Endothelial cell of umbilical vein (primary cell): ENCODE measurements around the gene NDUFV1. TPM values are rescaled to one million over a fixed set of nuclear protein-coding genes. Genes with fewer than 3 reads are reported as not detected.

Source experiments
- BruUV-seq: library from RNA; stranded (reverse); fragments of 400-500 nt; replicated peaks from 2 replicates; lab custom pipeline; 2021; lab: Mats Ljungman, UMichigan
- CTCF ChIA-PET: fragments of 300-600, 350-600 bp; sonication (Branson Sonifier 250); formaldehyde crosslinking; loops from one replicate; lab custom pipeline; 2021; ENCODE audit warnings: antibody characterized with exemption, inconsistent platforms; lab: Charles Lee
- POLR2A ChIA-PET: fragments of 300-600, 350-600 bp; sonication (Branson Sonifier 250); formaldehyde crosslinking; loops from one replicate; lab custom pipeline; 2021; ENCODE audit warnings: antibody characterized with exemption, inconsistent platforms; lab: Charles Lee
- DNase-seq: peaks from one replicate; pipeline ENCODE4 v3.0.0-alpha.2; 2011; ENCODE audit warnings: low read depth, low spot score
- FAIRE-seq: peaks from 2 replicates; lab custom pipeline; 2011; peaks lifted over from hg19 to GRCh38; lab: Jason Lieb, UNC
- H2AFZ ChIP-seq: 2 replicates; pipeline ENCODE4 v1.6.0; 2012; ENCODE audit warnings: low read depth, low read length, control low read depth, inconsistent platforms
- H3K27ac ChIP-seq: 2 replicates; pipeline ENCODE4 v1.5.1; 2011; ENCODE audit warnings: low read depth, mild to moderate bottlenecking, control low read depth, low read length, moderate library complexity; ENCODE audit not compliant: insufficient read depth
- H3K27me3 ChIP-seq, 2 experiments: 2 replicates each; pipeline versions ENCODE4 v1.6.0 to v1.6.1; 2011; ENCODE audit warnings: low read length in 2 of 2, mixed read lengths in 1 of 2; ENCODE audit not compliant: control insufficient read depth in 2 of 2, insufficient read depth in 2 of 2
- H3K36me3 ChIP-seq, 2 experiments: 2 replicates in 1 of 2; 3 replicates in 1 of 2; pipeline ENCODE4 v1.5.1; 2011; ENCODE audit warnings: low read length in 2 of 2, mild to moderate bottlenecking in 1 of 2, moderate library complexity in 1 of 2; ENCODE audit not compliant: control insufficient read depth in 2 of 2, insufficient read depth in 2 of 2; ENCODE audit errors: extremely low read depth in 1 of 2
- H3K4me1 ChIP-seq: 3 replicates; pipeline ENCODE4 v1.5.1; 2011; ENCODE audit warnings: mild to moderate bottlenecking, low read length; ENCODE audit not compliant: control insufficient read depth, insufficient read depth; ENCODE audit errors: extremely low read depth
- H3K4me2 ChIP-seq: 2 replicates; pipeline ENCODE4 v1.6.1; 2011; ENCODE audit warnings: low read length, control low read depth, mixed read lengths; ENCODE audit not compliant: insufficient read depth
- H3K4me3 ChIP-seq, 3 experiments: fragments of 200-600 bp in 1 of 3; sonication (generic), shearing (Covaris generic) in 1 of 3; replicated peaks in 1 of 3; 2 replicates each; pipeline ENCODE4 v1.5.1; 2011 to 2016; ENCODE audit warnings: control low read depth in 3 of 3, low read length in 3 of 3, mild to moderate bottlenecking in 2 of 3, inconsistent platforms in 1 of 3, low read depth in 1 of 3, moderate library complexity in 1 of 3; ENCODE audit not compliant: insufficient read depth in 1 of 3
- H3K79me2 ChIP-seq: 2 replicates; pipeline ENCODE4 v1.6.0; 2012; ENCODE audit warnings: low read length, inconsistent platforms; ENCODE audit not compliant: control insufficient read depth, insufficient read depth
- H3K9ac ChIP-seq: replicated peaks from 2 replicates; pipeline ENCODE3; 2011; ENCODE audit warnings: low read length, control low read depth; ENCODE audit not compliant: insufficient read depth; ENCODE audit errors: extremely low read depth
- H3K9me1 ChIP-seq: replicated peaks from 3 replicates; pipeline ENCODE4 v1.6.0; 2011; ENCODE audit warnings: mild to moderate bottlenecking, low read length; ENCODE audit not compliant: control insufficient read depth, insufficient read depth; ENCODE audit errors: extremely low read depth
- H3K9me3 ChIP-seq: replicated peaks from 2 replicates; pipeline ENCODE4 v1.5.1; 2012; ENCODE audit warnings: low read length, inconsistent platforms; ENCODE audit not compliant: control insufficient read depth, insufficient read depth
- H4K20me1 ChIP-seq: replicated peaks from 2 replicates; pipeline ENCODE3; 2011; ENCODE audit warnings: mild to moderate bottlenecking, low read length; ENCODE audit not compliant: control insufficient read depth, insufficient read depth; ENCODE audit errors: extremely low read depth
- CTCF ChIP-seq, 2 donors: IDR thresholded peaks; 1 replicate in 1 of 2; 2 replicates in 1 of 2; pipeline ENCODE4 v1.5.1; 2011; ENCODE audit warnings: low read length in 2 of 2, mild to moderate bottlenecking in 2 of 2, moderate library complexity in 2 of 2, control low read depth in 1 of 2, inconsistent platforms in 1 of 2, low read depth in 1 of 2; ENCODE audit not compliant: insufficient read depth in 1 of 2; ENCODE audit errors: extremely low read depth in 1 of 2
- EZH2 ChIP-seq: IDR thresholded peaks from 2 replicates; pipeline ENCODE4 v1.6.1; 2012; ENCODE audit warnings: borderline replicate concordance, low read depth, mild to moderate bottlenecking, moderate library complexity, low read length, inconsistent platforms; ENCODE audit not compliant: severe bottlenecking
- FOS ChIP-seq: IDR thresholded peaks from 2 replicates; pipeline ENCODE4 v1.6.1; 2011; ENCODE audit warnings: mild to moderate bottlenecking, low read length, moderate library complexity, borderline replicate concordance; ENCODE audit not compliant: insufficient read depth
- GATA2 ChIP-seq: IDR thresholded peaks from 2 replicates; pipeline ENCODE4 v1.7.0; 2011; ENCODE audit warnings: low read depth, mild to moderate bottlenecking, moderate library complexity, mixed read lengths, low read length; ENCODE audit not compliant: insufficient read length, insufficient read depth
- JUN ChIP-seq: IDR thresholded peaks from 2 replicates; pipeline ENCODE4 v1.6.1; 2011; ENCODE audit warnings: borderline replicate concordance, low read depth; ENCODE audit not compliant: insufficient read length, insufficient read depth
- MAX ChIP-seq: IDR thresholded peaks from 2 replicates; pipeline ENCODE4 v1.6.1; 2011; ENCODE audit not compliant: insufficient read depth, insufficient read length
- MYC ChIP-seq: IDR thresholded peaks from one replicate; pipeline ENCODE4 v1.6.1; 2011; ENCODE audit warnings: mild to moderate bottlenecking, low read depth, low read length
- POLR2A ChIP-seq: IDR thresholded peaks from 2 replicates; pipeline ENCODE4 v1.6.1; 2012; ENCODE audit warnings: low read depth, mild to moderate bottlenecking, control low read depth, low read length
- POLR2AphosphoS5 ChIP-seq: IDR thresholded peaks from 2 replicates; pipeline ENCODE4 v1.6.1; 2012; ENCODE audit warnings: low read depth, mild to moderate bottlenecking, control low read depth, low read length, moderate library complexity; ENCODE audit not compliant: insufficient read depth
- dilution Hi-C: fragments of 300-500 bp; cut with MboI; formaldehyde crosslinking; loops from one replicate; pipeline ENCODE4 v1.15.0; 2019; ENCODE audit warnings: low sequenced_read_pairs; ENCODE audit not compliant: extremely low pct_ligation_motif_present
- intact Hi-C: fragments of 100-400 bp; cut with micrococcal nuclease; formaldehyde crosslinking; loops from one replicate; pipeline ENCODE4 v1.10.0; 2022
- polyA plus RNA-seq, 4 experiments: library from polyadenylated mRNA; depleted of rRNA in 3 of 4; stranded (reverse) in 3 of 4; unstranded in 1 of 4; fragments of >200 nt; gene quantifications; 2 replicates each; pipeline versions ENCODE4 v1.2.1 to v1.2.3, GENCODE V29; 2011 to 2012; ENCODE audit warnings: missing spikeins in 1 of 4
- total RNA-seq: library from RNA; stranded (reverse); gene quantifications from 2 replicates; pipeline ENCODE4 v1.2.3, GENCODE V29; 2021

NDUFV1 gene
- total and polyA plus RNA-seq, 2 donors (not counting 3 experiments of a cell fraction or from before 2014, with no cell fraction given): 191 to 203 TPM

GRCh38 chr11:67571443-67571842, 35.3 kb upstream of the NDUFV1 start:
- Histone ChIP-seq H3K9me1 (no peaks in the 10 kb centered on the region), H3K27me3 (no peaks in the 10 kb centered on the region), H2AFZ (no peak overlapping the region), H3K36me3 (no peaks in the 10 kb centered on the region), H3K79me2 (no peaks in the 10 kb centered on the region), H4K20me1 (no peaks in the 10 kb centered on the region), H3K4me3 (no peak overlapping the region), H3K9me3 (no peaks in the 10 kb centered on the region), H3K9ac (no peak overlapping the region), H3K4me1 (peaks cover 24% of the 10 kb centered on the region), H3K27ac (no peak overlapping the region), H3K4me2 (no peak overlapping the region)
- ChIA-PET POLR2A (no interaction called here), CTCF (interaction anchor here (1.5 to 3.5 kb wide), 2 partner anchors 8 to 42 kb away, joined by 4 to 15 read pairs; no protein-coding TSS in a partner anchor)
- FAIRE-seq: no peak
- no TSS peak for BruUV-seq
- dilution Hi-C loops: no loop called here
- intact Hi-C loops: no loop called here
- DNase-seq: no peak
- no peak for TF ChIP-seq MYC
- TF ChIP-seq POLR2AphosphoS5: no peak
- TF ChIP-seq FOS: no peak
- TF ChIP-seq POLR2A: no peak
- no peak for TF ChIP-seq GATA2

GRCh38 chr11:67572305-67572704, 34.4 kb upstream of the NDUFV1 start:
- no peak overlapping the region for H3K4me2 ChIP-seq

More at GRCh38 chr11:67572305-67572704, 34.4 kb upstream of the NDUFV1 start:
- no TSS peak for BruUV-seq
- TF ChIP-seq MAX: no peak
- TF ChIP-seq GATA2: no peak
- TF ChIP-seq EZH2: no peak
- TF ChIP-seq JUN: no peak
- TF ChIP-seq CTCF (IDR thresholded peaks at IDR 0.05; ENCODE audit: extremely low read depth in 1 of 2, insufficient read depth in 1 of 2, low read depth in 1 of 2, low read length in 2 of 2): no peak
- TF ChIP-seq POLR2A: no peak
- TF ChIP-seq POLR2AphosphoS5: no peak
- TF ChIP-seq MYC: no peak
- no peak for TF ChIP-seq FOS
- dilution Hi-C loops (no loop called here), intact Hi-C loops (loop anchor here (1.0 to 2.0 kb wide), 2 partner anchors 11 to 34 kb away; partner anchors contain the start of genes GSTP1 and NDUFV1)
- H3K27me3 ChIP-seq: no peaks in the 10 kb centered on the region
- CTCF ChIA-PET: interaction anchor here (0.6 to 3.5 kb wide), 15 partner anchors 8 to 220 kb away, joined by 3 to 17 read pairs (median 4); partner anchors contain the start of genes GSTP1 and NUDT8
- POLR2A ChIA-PET: no interaction called here
- no peak overlapping the region for H3K27ac ChIP-seq
- H4K20me1 ChIP-seq: no peaks in the 10 kb centered on the region
- DNase-seq (no peak), FAIRE-seq (no peak)
- H2AFZ ChIP-seq: no peak overlapping the region
- no peaks in the 10 kb centered on the region for H3K36me3 ChIP-seq
- no peak overlapping the region for H3K9ac ChIP-seq
- no peaks in the 10 kb centered on the region for H3K79me2 ChIP-seq
- peaks cover 24% of the 10 kb centered on the region for H3K4me1 ChIP-seq
- H3K9me3 ChIP-seq: no peaks in the 10 kb centered on the region
- H3K9me1 ChIP-seq: no peaks in the 10 kb centered on the region
- H3K4me3 ChIP-seq: no peak overlapping the region
